Esophagus squamous epithelium (tissue), 5 donors: ENCODE results near the gene LCA5L. TPM values are rescaled to one million over a fixed set of nuclear protein-coding genes. Genes with fewer than 3 reads are reported as not detected.

ENCODE experiments used
- DNase-seq: peaks from one replicate; lab custom pipeline; 2025; lab: John Stamatoyannopoulos, UW
- H3K27ac ChIP-seq, 4 donors: fragments of 200-600 bp; sonication (generic); one replicate each; pipeline ENCODE4 v1.5.1; 2016 to 2019; ENCODE audit warnings: mild to moderate bottlenecking in 1 of 4
- H3K27me3 ChIP-seq, 4 donors: fragments of 200-600 bp; sonication (generic); 1 replicate in 3 of 4; 2 replicates in 1 of 4; pipeline versions ENCODE4 v1.5.1 to v1.6.0; 2017 to 2021; ENCODE audit warnings: antibody characterized with exemption in 1 of 4
- H3K36me3 ChIP-seq, 3 donors: fragments of 200-600 bp; sonication (generic); one replicate each; pipeline ENCODE4 v1.5.1; 2016 to 2019
- H3K4me1 ChIP-seq, 3 donors: fragments of 200-600 bp; sonication (generic); one replicate each; pipeline ENCODE4 v1.5.1; 2017 to 2019
- H3K4me3 ChIP-seq, 4 donors: fragments of 200-600 bp; sonication (generic); 1 replicate in 3 of 4; 2 replicates in 1 of 4; pipeline ENCODE4 v1.5.1; 2016 to 2019; ENCODE audit warnings: mild to moderate bottlenecking in 2 of 4, moderate library complexity in 1 of 4
- H3K9me3 ChIP-seq, 3 donors: fragments of 200-600 bp; sonication (generic); one replicate each; pipeline ENCODE4 v1.5.1; 2016 to 2019
- CTCF ChIP-seq, 6 experiments: fragments of 450-650 bp in 4 of 6; fragments of 200-600 bp in 2 of 6; sonication (generic) in 2 of 6; IDR thresholded peaks; one replicate each; pipeline ENCODE4 v1.5.1; 2016 to 2019; ENCODE audit warnings: antibody characterized with exemption in 6 of 6, mild to moderate bottlenecking in 4 of 6, moderate library complexity in 4 of 6
- POLR2A ChIP-seq, 4 donors: fragments of 450-650 bp; IDR thresholded peaks; one replicate each; pipeline ENCODE4 v1.6.1; 2017; ENCODE audit warnings: antibody characterized with exemption in 4 of 4, mild to moderate bottlenecking in 4 of 4, moderate library complexity in 3 of 4
- WGBS, 2 donors: methylation state at CpG; one replicate each; pipeline ENCODE4 v1.1.5; 2018; 5-methylcytosine and 5-hydroxymethylcytosine counted together
- intact Hi-C: fragments of 100-400 bp; cut with DNase I; formaldehyde crosslinking; loops from one replicate; pipeline ENCODE4 v1.15.0; 2022
- total RNA-seq, 4 donors: library from RNA; depleted of rRNA; stranded (reverse); fragments of >200 nt; gene quantifications; one replicate each; pipeline ENCODE4 v1.1.0, GENCODE V29; 2016
- donor health status: DM: yes; HTN: yes; CAD: no.

Gene LCA5L
- total RNA-seq: 1 to 10 TPM in 1 of 4 donors, under 1 TPM in 2, not detected in 1; 0.44 to 1.7 (median 0.82) TPM

GRCh38 chr21:39445321-39446269, at the start of gene LCA5L:
TSS of gene LCA5L (minus strand) at chr21:39445778. CDS start at chr21:39428493, 17,285 bp downstream.
- Histone ChIP-seq H3K27ac (peak within 1 kb of the TSS; percentile 85 to 93 (median 92)), H3K36me3 (no peaks in the 10 kb centered on the region), H3K27me3 (no peaks in the 10 kb centered on the region), H3K4me3 (peak within 1 kb of the TSS; percentile 63 to 79 (median 76)), H3K9me3 (no peaks in the 10 kb centered on the region), H3K4me1 (peaks cover 3 to 19% (median 5%) of the 10 kb centered on the region in 3 donors)
- peak in 4 of 6 experiments; percentile 4 to 26 (median 18) for TF ChIP-seq CTCF (IDR thresholded peaks at IDR 0.05)
- TF ChIP-seq POLR2A (IDR thresholded peaks at IDR 0.05): peak in 3 of 4 donors; percentile 39 to 62 (median 60)
- intact Hi-C loops: no loop called here
- WGBS, 2 donors: 0% methylated on average over 26 to 44 of the region's 83 CpGs
- DNase-seq: peak; percentile 39

- 67 to 86% methylated on average over 1 of the region's 1 CpG for WGBS, 2 donors
- Histone ChIP-seq H3K9me3 (no peaks in the 10 kb centered on the region), H3K36me3 (no peaks in the 10 kb centered on the region), H3K27ac (no peak overlapping the region), H3K4me3 (no peak overlapping the region), H3K27me3 (no peaks in the 10 kb centered on the region), H3K4me1 (no peaks in the 10 kb centered on the region)
- intact Hi-C loops: no loop called here
- DNase-seq: no peak
- TF ChIP-seq CTCF (IDR thresholded peaks at IDR 0.05) (no peak), POLR2A (IDR thresholded peaks at IDR 0.05) (no peak)
These were observed 43.9 kb upstream of the LCA5L start for GRCh38 chr21:39489380-39489924.

- no peak for TF ChIP-seq POLR2A (IDR thresholded peaks at IDR 0.05)
- TF ChIP-seq CTCF (IDR thresholded peaks at IDR 0.05): no peak
- no peaks in the 10 kb centered on the region for H3K27me3 ChIP-seq
- intact Hi-C loops: no loop called here
- DNase-seq: no peak
- peak overlapping the region in 1 of 4 donors; percentile 29 for H3K27ac ChIP-seq
- WGBS, 2 donors: 78 to 81% methylated on average over 6 of the region's 6 CpGs
- no peaks in the 10 kb centered on the region for H3K4me1 ChIP-seq
- H3K4me3 ChIP-seq: no peak overlapping the region
- no peaks in the 10 kb centered on the region for H3K36me3 ChIP-seq
- H3K9me3 ChIP-seq: no peaks in the 10 kb centered on the region
These were observed 39.2 kb upstream of the LCA5L start for GRCh38 chr21:39484711-39485276.

GRCh38 chr21:39483917-39484316, 38.3 kb upstream of the LCA5L start:
- Histone ChIP-seq H3K4me1 (no peaks in the 10 kb centered on the region), H3K9me3 (no peaks in the 10 kb centered on the region), H3K4me3 (no peak overlapping the region), H3K27me3 (no peaks in the 10 kb centered on the region), H3K27ac (peak overlapping the region in 1 of 4 donors; percentile 29), H3K36me3 (no peaks in the 10 kb centered on the region)
- TF ChIP-seq POLR2A (IDR thresholded peaks at IDR 0.05) (no peak), CTCF (IDR thresholded peaks at IDR 0.05) (no peak)
- DNase-seq: no peak
- intact Hi-C loops: no loop called here
- 62 to 83% methylated on average over 1 of the region's 1 CpG for WGBS, 2 donors
